ENCODE data around the gene SPRED3. TPM values are rescaled to one million over a fixed set of nuclear protein-coding genes. Genes with fewer than 3 reads are reported as not detected.

The SPRED3 gene
- total and polyA plus RNA-seq, 12 donors: 0.06 to 3.3 (median 1.2) TPM; not detected in 1

- intact Hi-C loops (cut with DNase I): no loop called here
- no peak for DNase-seq
- 69 to 76% (median 71%) methylated on average over 16 of the region's 16 CpGs for WGBS, 4 donors
- no peaks in the 10 kb centered on the region for H3K9me3 ChIP-seq (replicated peaks in 1 of 3)
- TF ChIP-seq POLR2A (IDR thresholded peaks at IDR 0.05) (no peak), CTCF (IDR thresholded peaks at IDR 0.05) (no peak)
- H3K27me3 ChIP-seq: peaks cover 3% of the 10 kb centered on the region
- no peak overlapping the region for H3K4me3 ChIP-seq
- no peaks in the 10 kb centered on the region for H3K4me1 ChIP-seq (replicated peaks in 1 of 2)
- H3K27ac ChIP-seq: no peak overlapping the region
- H3K36me3 ChIP-seq (replicated peaks in 1 of 2): no peaks in the 10 kb centered on the region
Measured at GRCh38 chr19:38355728-38356725, 32.5 kb upstream of the SPRED3 start.

GRCh38 chr19:38358071-38358470 is 30.4 kb upstream of the SPRED3 start:
- no peak for TF ChIP-seq CTCF (IDR thresholded peaks at IDR 0.05)
- no peak for TF ChIP-seq POLR2A (IDR thresholded peaks at IDR 0.05)
- WGBS, 4 donors: 38 to 49% (median 41%) methylated on average over 5 of the region's 5 CpGs
- H3K4me3 ChIP-seq: no peak overlapping the region

GRCh38 chr19:38359242-38360021 is 29.1 kb upstream of the SPRED3 start:
- H3K27me3 ChIP-seq: peaks cover 3% of the 10 kb centered on the region
- DNase-seq: no peak
- WGBS, 4 donors: 42 to 53% (median 48%) methylated on average over 14 to 18 of the region's 18 CpGs
- H3K4me3 ChIP-seq: no peak overlapping the region
- intact Hi-C loops (cut with DNase I): no loop called here
- no peaks in the 10 kb centered on the region for H3K9me3 ChIP-seq (replicated peaks in 1 of 3)
- peaks cover 0 to 16% of the 10 kb centered on the region in 2 donors for H3K4me1 ChIP-seq (replicated peaks in 1 of 2)
- H3K27ac ChIP-seq: no peak overlapping the region
- TF ChIP-seq POLR2A (IDR thresholded peaks at IDR 0.05) (no peak), CTCF (IDR thresholded peaks at IDR 0.05) (no peak)
- no peaks in the 10 kb centered on the region for H3K36me3 ChIP-seq (replicated peaks in 1 of 2)

More at GRCh38 chr19:38358071-38358470, 30.4 kb upstream of the SPRED3 start:
- intact Hi-C loops (cut with DNase I): no loop called here
- H3K4me1 ChIP-seq (replicated peaks in 1 of 2): peaks cover 0 to 16% of the 10 kb centered on the region in 2 donors
- H3K27ac ChIP-seq: no peak overlapping the region
- no peaks in the 10 kb centered on the region for H3K9me3 ChIP-seq (replicated peaks in 1 of 3)
- no peaks in the 10 kb centered on the region for H3K36me3 ChIP-seq (replicated peaks in 1 of 2)
- DNase-seq: no peak
- peaks cover 3% of the 10 kb centered on the region for H3K27me3 ChIP-seq

- no peak for TF ChIP-seq POLR2A (IDR thresholded peaks at IDR 0.05)
- TF ChIP-seq CTCF (IDR thresholded peaks at IDR 0.05): no peak
- Histone ChIP-seq H3K27ac (no peak overlapping the region), H3K4me3 (no peak overlapping the region), H3K4me1 (replicated peaks in 1 of 2) (peaks cover 0 to 16% of the 10 kb centered on the region in 2 donors), H3K27me3 (peaks cover 3% of the 10 kb centered on the region), H3K36me3 (replicated peaks in 1 of 2) (no peaks in the 10 kb centered on the region), H3K9me3 (replicated peaks in 1 of 3) (no peaks in the 10 kb centered on the region)
- no peak for DNase-seq
- intact Hi-C loops (cut with DNase I): no loop called here
- 79 to 87% (median 81%) methylated on average over 7 to 9 of the region's 9 CpGs for WGBS, 4 donors
Measured at GRCh38 chr19:38360351-38360750, 28.1 kb upstream of the SPRED3 start.

Measured in adrenal gland (tissue), 12 donors.